Uterus (tissue), 4 donors: ENCODE results near the gene GPHN. TPM values are rescaled to one million over a fixed set of nuclear protein-coding genes. Genes with fewer than 3 reads are reported as not detected.
"Not testable (repeated sequence)": the region's sequence is repeated elsewhere in the genome, so short reads cannot be mapped to it uniquely, and the experiment has no call there.

Source experiments
- DNase-seq, 2 donors: peaks; one replicate each; pipeline ENCODE4 v3.0.0-alpha.2; 2019 to 2020
- H3K27ac ChIP-seq, 2 donors: fragments of 200-600 bp; sonication (generic); 1 replicate in 1 of 2; 2 replicates in 1 of 2; pipeline ENCODE4 v1.5.1; 2016 to 2018
- H3K27me3 ChIP-seq, 2 donors: fragments of 200-600 bp; sonication (generic); one replicate each; pipeline ENCODE4 v1.5.1; 2018 to 2019; ENCODE audit warnings: control low read depth in 1 of 2
- H3K36me3 ChIP-seq, 2 donors: fragments of 200-600 bp; sonication (generic); one replicate each; pipeline ENCODE4 v1.5.1; 2019; ENCODE audit warnings: control low read depth in 1 of 2
- H3K4me1 ChIP-seq, 2 donors: fragments of 200-600 bp; sonication (generic); one replicate each; pipeline ENCODE4 v1.5.1; 2018 to 2019; ENCODE audit warnings: control low read depth in 1 of 2
- H3K4me3 ChIP-seq, 2 donors: fragments of 200-600 bp; sonication (generic); 1 replicate in 1 of 2; 2 replicates in 1 of 2; pipeline ENCODE4 v1.5.1; 2018 to 2019; ENCODE audit warnings: mild to moderate bottlenecking in 1 of 2
- H3K9me3 ChIP-seq, 2 donors: fragments of 200-600 bp; sonication (generic); one replicate each; pipeline ENCODE4 v1.5.1; 2019; ENCODE audit warnings: control low read depth in 1 of 2
- POLR2A ChIP-seq, 2 donors: fragments of 450-650 bp; IDR thresholded peaks; one replicate each; pipeline ENCODE4 v1.6.1; 2016; ENCODE audit warnings: antibody characterized with exemption in 2 of 2, mild to moderate bottlenecking in 1 of 2, moderate library complexity in 1 of 2
- intact Hi-C: fragments of 100-400 bp; cut with DNase I; formaldehyde crosslinking; loops from one replicate; pipeline ENCODE4 v1.15.1; 2023; ENCODE audit warnings: low total_unique reads
- total RNA-seq, 4 donors: library from RNA; depleted of rRNA in 3 of 4; stranded (reverse); fragments of >200 nt in 3 of 4; gene quantifications; one replicate each; pipeline versions ENCODE4 v1.1.0 to v1.2.4, GENCODE V29; 2014 to 2023
- TF ChIP-seq, protein P1 (sequence below), 4 experiments: fragments of 200-600 bp in 2 of 4; fragments of 450-650 bp in 2 of 4; sonication (generic) in 2 of 4; IDR thresholded peaks; one replicate each; pipeline ENCODE4 v1.5.1; 2016 to 2019; ENCODE audit warnings: antibody characterized with exemption in 4 of 4, mild to moderate bottlenecking in 2 of 4, moderate library complexity in 1 of 4
- donor health status: DM: yes; HTN: yes; CAD: no.

The GPHN gene
- total RNA-seq, 4 donors from 2014 or later, result 14.9 to 42.9 (median 19.1) TPM

DNA sequence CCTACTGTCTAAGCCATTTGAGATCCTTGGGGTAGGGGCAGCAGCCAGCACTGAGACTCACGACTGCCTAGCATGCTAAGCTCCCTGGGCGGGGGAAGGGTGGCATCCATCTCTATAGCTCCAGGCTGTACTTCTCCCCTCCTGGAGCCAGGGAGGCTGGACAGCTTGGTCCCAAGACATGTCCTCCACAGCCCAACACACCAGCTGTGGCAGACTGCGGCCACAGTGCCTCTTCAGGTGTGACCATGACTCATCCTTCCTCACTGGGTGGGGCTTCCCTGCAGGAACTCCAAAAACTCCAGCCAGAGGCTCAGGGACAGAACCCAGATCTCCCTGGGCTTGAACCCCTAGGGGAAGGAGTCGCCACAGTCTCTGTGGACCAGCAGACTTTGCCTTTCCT is 193.9 kb downstream of the GPHN start:
- Histone ChIP-seq H3K27ac (no peak overlapping the region), H3K4me1 (no peaks in the 10 kb centered on the region), H3K9me3 (peaks cover 0 to 5% of the 10 kb centered on the region in 2 donors), H3K27me3 (no peaks in the 10 kb centered on the region), H3K4me3 (no peak overlapping the region), H3K36me3 (no peaks in the 10 kb centered on the region)
- TF ChIP-seq POLR2A (IDR thresholded peaks at IDR 0.05), result no peak
- TF ChIP-seq, protein P1, sequence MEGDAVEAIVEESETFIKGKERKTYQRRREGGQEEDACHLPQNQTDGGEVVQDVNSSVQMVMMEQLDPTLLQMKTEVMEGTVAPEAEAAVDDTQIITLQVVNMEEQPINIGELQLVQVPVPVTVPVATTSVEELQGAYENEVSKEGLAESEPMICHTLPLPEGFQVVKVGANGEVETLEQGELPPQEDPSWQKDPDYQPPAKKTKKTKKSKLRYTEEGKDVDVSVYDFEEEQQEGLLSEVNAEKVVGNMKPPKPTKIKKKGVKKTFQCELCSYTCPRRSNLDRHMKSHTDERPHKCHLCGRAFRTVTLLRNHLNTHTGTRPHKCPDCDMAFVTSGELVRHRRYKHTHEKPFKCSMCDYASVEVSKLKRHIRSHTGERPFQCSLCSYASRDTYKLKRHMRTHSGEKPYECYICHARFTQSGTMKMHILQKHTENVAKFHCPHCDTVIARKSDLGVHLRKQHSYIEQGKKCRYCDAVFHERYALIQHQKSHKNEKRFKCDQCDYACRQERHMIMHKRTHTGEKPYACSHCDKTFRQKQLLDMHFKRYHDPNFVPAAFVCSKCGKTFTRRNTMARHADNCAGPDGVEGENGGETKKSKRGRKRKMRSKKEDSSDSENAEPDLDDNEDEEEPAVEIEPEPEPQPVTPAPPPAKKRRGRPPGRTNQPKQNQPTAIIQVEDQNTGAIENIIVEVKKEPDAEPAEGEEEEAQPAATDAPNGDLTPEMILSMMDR (IDR thresholded peaks at IDR 0.05), result no peak
- intact Hi-C loops, result no loop called here
- DNase-seq, result no peak

DNA sequence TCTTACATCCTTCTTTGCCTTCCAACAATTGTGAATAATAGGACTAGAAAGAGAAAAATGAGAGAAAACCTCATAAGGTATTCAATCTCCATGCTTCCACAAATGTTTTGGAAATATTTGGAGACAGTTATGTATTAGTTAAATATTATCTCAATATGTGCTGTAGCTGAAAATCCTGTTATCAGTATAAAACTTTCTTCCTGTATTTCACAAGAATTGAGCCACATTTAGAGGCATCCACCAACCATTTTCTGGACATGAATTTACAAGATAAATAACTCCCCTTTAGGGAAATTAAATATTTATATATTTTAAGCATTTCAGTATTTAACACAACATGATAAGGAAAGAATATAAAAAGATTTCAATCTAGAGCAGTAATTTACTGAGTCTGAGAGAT is 200.3 kb downstream of the GPHN start:
- intact Hi-C loops, result no loop called here
- DNase-seq, result no peak
- Histone ChIP-seq H3K36me3 (no peaks in the 10 kb centered on the region), H3K4me3 (no peak overlapping the region), H3K4me1 (no peaks in the 10 kb centered on the region), H3K27me3 (no peaks in the 10 kb centered on the region), H3K27ac (no peak overlapping the region), H3K9me3 (peaks cover 0 to 5% of the 10 kb centered on the region in 2 donors)
- TF ChIP-seq, protein P1 (IDR thresholded peaks at IDR 0.05), result no peak
- TF ChIP-seq POLR2A (IDR thresholded peaks at IDR 0.05), result no peak

DNA sequence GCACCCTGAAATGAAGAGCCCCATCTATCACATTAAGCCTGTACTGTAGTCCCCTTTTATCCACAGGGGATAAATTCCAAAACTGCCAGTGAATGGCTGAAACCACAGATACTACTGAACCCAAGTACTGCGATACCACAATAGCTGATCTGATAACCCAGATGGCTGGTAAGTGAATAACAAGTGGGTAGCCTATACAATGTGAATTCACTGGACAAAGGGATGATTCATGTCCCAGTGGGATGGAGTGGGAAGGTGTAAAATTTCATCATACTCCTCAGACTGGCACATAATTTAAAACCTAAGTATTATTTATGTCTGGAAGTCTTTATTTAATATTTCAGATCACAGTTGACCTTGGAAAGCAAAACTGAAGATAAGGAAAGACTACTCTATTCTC is 201.3 kb downstream of the GPHN start:
- H3K27me3 ChIP-seq, result no peaks in the 10 kb centered on the region
- intact Hi-C loops, result no loop called here
- H3K36me3 ChIP-seq, result no peaks in the 10 kb centered on the region
- no peak overlapping the region for H3K4me3 ChIP-seq
- peaks cover 0 to 5% of the 10 kb centered on the region in 2 donors for H3K9me3 ChIP-seq
- H3K27ac ChIP-seq, result no peak overlapping the region
- DNase-seq, result no peak
- H3K4me1 ChIP-seq, result no peaks in the 10 kb centered on the region
- TF ChIP-seq, protein P1 (IDR thresholded peaks at IDR 0.05), result no peak
- TF ChIP-seq POLR2A (IDR thresholded peaks at IDR 0.05), result no peak

DNA sequence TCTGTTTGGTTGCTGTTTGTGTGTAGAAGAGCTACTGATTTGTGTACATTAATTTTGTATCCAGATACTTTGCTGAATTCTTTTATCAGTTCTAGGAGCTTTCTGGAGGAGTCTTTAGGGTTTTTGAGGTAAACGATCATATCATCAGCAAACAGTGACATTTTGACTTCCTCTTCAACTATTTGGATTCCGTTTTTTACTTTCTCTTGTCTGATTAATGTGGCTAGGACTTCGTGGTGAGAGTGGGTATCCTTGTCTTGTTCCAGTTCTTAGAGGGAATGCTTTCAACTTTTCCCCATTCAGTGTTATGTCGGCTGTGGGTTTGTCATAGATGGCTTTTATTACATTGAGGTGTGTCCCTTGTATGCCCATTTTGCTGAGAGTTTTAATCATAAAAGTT is 206.3 kb downstream of the GPHN start:
- intact Hi-C loops, H3K4me3 ChIP-seq, H3K4me1 ChIP-seq: not testable (repeated sequence)

DNA sequence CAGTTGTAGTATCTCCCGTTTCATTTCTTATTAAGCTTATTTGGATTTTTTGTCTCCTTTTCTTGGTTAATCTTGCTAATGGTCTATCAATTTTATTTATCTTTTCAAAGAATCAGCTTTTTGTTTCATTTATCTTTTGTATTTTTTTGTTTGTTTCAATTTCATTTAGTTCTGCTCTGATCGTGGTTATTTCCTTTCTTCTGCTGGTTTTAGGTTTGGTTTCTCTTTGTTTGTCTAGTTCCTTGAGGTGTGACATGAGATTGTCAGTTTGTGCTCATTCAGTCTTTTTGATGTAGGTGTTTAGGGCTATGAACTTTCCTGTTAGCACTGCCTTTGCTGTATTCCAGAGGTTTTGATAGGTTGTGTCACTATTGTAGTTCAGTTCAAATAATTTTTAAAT is 207.4 kb downstream of the GPHN start:
- H3K27me3 ChIP-seq, H3K36me3 ChIP-seq, H3K4me1 ChIP-seq, intact Hi-C loops, H3K27ac ChIP-seq, H3K4me3 ChIP-seq, DNase-seq, H3K9me3 ChIP-seq: not testable (repeated sequence)

More for the DNA sequence above, 206.3 kb downstream of the GPHN start:
- H3K27me3 ChIP-seq, DNase-seq, H3K9me3 ChIP-seq, H3K27ac ChIP-seq, H3K36me3 ChIP-seq: not testable (repeated sequence)

DNA sequence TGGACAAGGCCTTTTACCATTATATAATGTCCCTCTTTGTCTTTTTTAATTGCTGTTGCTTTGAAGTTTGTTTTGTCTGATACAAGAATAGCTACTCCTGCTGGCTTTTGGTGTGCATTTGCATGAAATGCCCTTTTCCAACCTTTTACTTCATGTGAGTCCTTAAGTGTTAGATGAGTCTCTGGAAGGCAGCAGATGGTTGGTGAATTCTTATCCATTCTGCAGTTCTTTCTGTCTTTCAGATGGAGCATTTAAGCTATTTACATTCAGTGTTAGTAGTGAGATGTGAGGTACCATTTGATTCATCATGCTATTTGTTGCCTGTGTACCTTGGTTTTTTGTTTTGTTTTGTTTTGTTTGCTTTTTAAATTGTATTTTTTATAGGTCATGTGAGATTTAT is 208.3 kb downstream of the GPHN start:
- no peaks in the 10 kb centered on the region for H3K27me3 ChIP-seq
- no peak overlapping the region for H3K4me3 ChIP-seq
- no peak overlapping the region for H3K27ac ChIP-seq
- intact Hi-C loops, result no loop called here
- no peaks in the 10 kb centered on the region for H3K4me1 ChIP-seq
- no peaks in the 10 kb centered on the region for H3K9me3 ChIP-seq
- no peak for DNase-seq
- TF ChIP-seq POLR2A (IDR thresholded peaks at IDR 0.05), result no peak
- TF ChIP-seq, protein P1 (IDR thresholded peaks at IDR 0.05), result no peak
- H3K36me3 ChIP-seq, result no peaks in the 10 kb centered on the region
